HG03432 (cell line): Measurements from ENCODE around the gene HDAC1.
"Not testable (repeated sequence)": the region's sequence is repeated elsewhere in the genome, so short reads cannot be mapped to it uniquely, and the experiment has no call there.

Source experiments
- ATAC-seq: cut with Tn5 transposase; IDR thresholded peaks from one replicate; pipeline ENCODE4 v1.9.1; 2021; ENCODE audit warnings: mild to moderate bottlenecking, moderate library complexity; ENCODE audit not compliant: unreplicated experiment

HDAC1 gene

GRCh38 chr1:32342704-32343103 is 50.8 kb downstream of the HDAC1 start:
- no peak for ATAC-seq

GRCh38 chr1:32345289-32345827 is 53.5 kb downstream of the HDAC1 start:
- ATAC-seq = no peak

GRCh38 chr1:32346532-32347157 is 54.8 kb downstream of the HDAC1 start:
- no peak for ATAC-seq

GRCh38 chr1:32349211-32349708 is 57.4 kb downstream of the HDAC1 start:
- no peak for ATAC-seq

GRCh38 chr1:32350785-32351398 is 59.0 kb downstream of the HDAC1 start:
- ATAC-seq = peak; percentile 46

- ATAC-seq = peak; percentile 89
Observed at GRCh38 chr1:32351399-32352238, 59.7 kb downstream of the HDAC1 start.

- ATAC-seq = no peak
Observed at GRCh38 chr1:32352239-32352745, 60.4 kb downstream of the HDAC1 start.

- ATAC-seq = no peak
Observed at GRCh38 chr1:32352831-32353383, 61.0 kb downstream of the HDAC1 start.

GRCh38 chr1:32353431-32353830 is 61.5 kb downstream of the HDAC1 start:
- ATAC-seq = no peak

GRCh38 chr1:32353886-32354570 is 62.1 kb downstream of the HDAC1 start:
- no peak for ATAC-seq

- ATAC-seq = not testable (repeated sequence)
Observed at GRCh38 chr1:32355778-32356177, 63.9 kb downstream of the HDAC1 start.

GRCh38 chr1:32356478-32356877 is 64.6 kb downstream of the HDAC1 start:
- ATAC-seq = no peak

- no peak for ATAC-seq
Observed at GRCh38 chr1:32357614-32358013, 65.7 kb downstream of the HDAC1 start.

GRCh38 chr1:32358435-32358834 is 66.6 kb downstream of the HDAC1 start:
- no peak for ATAC-seq

GRCh38 chr1:32361308-32361673 is 69.4 kb downstream of the HDAC1 start:
- no peak for ATAC-seq

- no peak for ATAC-seq
Observed at GRCh38 chr1:32361674-32362473, 70.0 kb downstream of the HDAC1 start.

GRCh38 chr1:32362474-32363313 is 70.8 kb downstream of the HDAC1 start, which contains the start of the genes FAM229A and TSSK3:
Gene FAM229A (minus strand): TSS chr1:32362485. CDS start chr1:32362091, 394 bp downstream.
Gene TSSK3 (plus strand): TSS chr1:32362539. CDS start chr1:32362702, 163 bp downstream.
- ATAC-seq = no peak

GRCh38 chr1:32363713-32364112 is 71.8 kb downstream of the HDAC1 start:
- ATAC-seq = no peak
